SK-N-SH (cell line): Measurements from ENCODE around the gene DDRGK1. TPM values are rescaled to one million over a fixed set of nuclear protein-coding genes. Genes with fewer than 3 reads are reported as not detected.

ENCODE experiments used
- CTCF ChIA-PET: fragments of 300-600, 350-600 bp; formaldehyde crosslinking; extraction: SDS; loops from one replicate; lab custom pipeline; 2021; lab: Yijun Ruan, JAX
- POLR2A ChIA-PET: fragments of 350-600 bp; sonication (Branson Sonifier 250); formaldehyde crosslinking; extraction: SDS; loops from one replicate; lab custom pipeline; 2020; ENCODE audit warnings: antibody characterized with exemption, inconsistent platforms; lab: Yijun Ruan, JAX
- DNase-seq: peaks from one replicate; pipeline ENCODE4 v3.0.0; 2012
- H2AFZ ChIP-seq: fragments of 200-600 bp; sonication (generic); 2 replicates; pipeline ENCODE4 v1.8.1; 2016; ENCODE audit warnings: antibody characterized with exemption, mild to moderate bottlenecking, low read depth
- H3F3A ChIP-seq: fragments of 200-600 bp; sonication (generic); replicated peaks from 2 replicates; pipeline ENCODE3; 2016; ENCODE audit warnings: antibody characterized with exemption, mild to moderate bottlenecking; ENCODE audit not compliant: insufficient read depth
- H3K27ac ChIP-seq, 2 experiments: fragments of 200-500 bp in 1 of 2; fragments of 200-600 bp in 1 of 2; sonication (Bioruptor generic) in 1 of 2; sonication (generic), shearing (Covaris generic) in 1 of 2; 2 replicates each; pipeline versions ENCODE4 v1.5.1 to v1.6.1; 2014 to 2016; ENCODE audit warnings: low read depth in 2 of 2, inconsistent platforms in 1 of 2, low read length in 1 of 2, mild to moderate bottlenecking in 1 of 2, mixed read lengths in 1 of 2
- H3K27me3 ChIP-seq: fragments of 200-600 bp; sonication (generic), shearing (Covaris generic); 2 replicates; pipeline ENCODE4 v1.6.1; 2016; ENCODE audit warnings: mixed run types; ENCODE audit not compliant: insufficient read depth
- H3K36me3 ChIP-seq, 2 experiments: fragments of 200-500 bp in 1 of 2; fragments of 200-600 bp in 1 of 2; sonication (Bioruptor generic) in 1 of 2; sonication (generic) in 1 of 2; replicated peaks in 1 of 2; 2 replicates each; pipeline versions ENCODE3 to v1.5.1; 2014 to 2016; ENCODE audit warnings: low read length in 1 of 2, mild to moderate bottlenecking in 1 of 2; ENCODE audit not compliant: insufficient read depth in 2 of 2, control insufficient read depth in 1 of 2
- H3K4me1 ChIP-seq, 2 experiments: fragments of 200-500 bp in 1 of 2; fragments of 200-600 bp in 1 of 2; sonication (Bioruptor generic) in 1 of 2; sonication (generic), shearing (Covaris generic) in 1 of 2; 2 replicates each; pipeline versions ENCODE4 v1.5.1 to v1.6.1; 2014 to 2016; ENCODE audit warnings: low read depth in 1 of 2, low read length in 1 of 2, mixed run types in 1 of 2; ENCODE audit not compliant: insufficient read depth in 2 of 2, control insufficient read depth in 1 of 2
- H3K4me2 ChIP-seq: fragments of 200-600 bp; sonication (generic), shearing (Covaris generic); 2 replicates; pipeline ENCODE4 v1.6.1; 2017; ENCODE audit warnings: mixed run types
- H3K4me3 ChIP-seq, 2 experiments: fragments of 200-500 bp in 1 of 2; fragments of 200-600 bp in 1 of 2; sonication (Bioruptor generic) in 1 of 2; sonication (generic), shearing (Covaris generic) in 1 of 2; 2 replicates each; pipeline versions ENCODE4 v1.5.1 to v1.8.1; 2014 to 2016; ENCODE audit warnings: low read depth in 2 of 2, inconsistent platforms in 1 of 2, low read length in 1 of 2, mild to moderate bottlenecking in 1 of 2, mixed read lengths in 1 of 2, moderate library complexity in 1 of 2
- H3K79me2 ChIP-seq: fragments of 200-600 bp; sonication (generic); 2 replicates; pipeline ENCODE4 v1.8.1; 2017; ENCODE audit warnings: mild to moderate bottlenecking; ENCODE audit not compliant: insufficient read depth
- H3K9ac ChIP-seq: fragments of 200-600 bp; sonication (generic); 2 replicates; pipeline ENCODE4 v1.6.1; 2017; ENCODE audit warnings: mixed run types
- H3K9me2 ChIP-seq: fragments of 200-600 bp; sonication (generic); 2 replicates; pipeline ENCODE4 v1.6.1; 2017; ENCODE audit warnings: mixed run types
- H3K9me3 ChIP-seq: fragments of 200-600 bp; sonication (generic); 2 replicates; pipeline ENCODE4 v1.6.1; 2017; ENCODE audit warnings: mixed run types, mild to moderate bottlenecking, moderate library complexity
- H4K20me1 ChIP-seq: fragments of 200-600 bp; sonication (generic); 2 replicates; pipeline ENCODE4 v1.6.1; 2017; ENCODE audit warnings: mild to moderate bottlenecking, mixed run types; ENCODE audit not compliant: insufficient read depth
- ELF1 ChIP-seq: IDR thresholded peaks from 2 replicates; pipeline ENCODE4 v1.4.0; 2012
- EP300 ChIP-seq, 2 experiments: IDR thresholded peaks; 2 replicates each; pipeline versions ENCODE4 v1.4.0 to v1.6.1; 2012; ENCODE audit warnings: borderline replicate concordance in 1 of 2, low read depth in 1 of 2, low read length in 1 of 2
- EZH2phosphoT487 ChIP-seq: fragments of 200-600 bp; sonication (generic); IDR thresholded peaks from 2 replicates; pipeline ENCODE4 v1.6.1; 2017; ENCODE audit warnings: low read depth, mixed run types, mild to moderate bottlenecking, antibody characterized with exemption, moderate library complexity, borderline replicate concordance
- FOSL2 ChIP-seq: IDR thresholded peaks from 2 replicates; pipeline ENCODE4 v1.4.0; 2012; ENCODE audit warnings: low read depth, mild to moderate bottlenecking, moderate library complexity, borderline replicate concordance
- FOXJ3 ChIP-seq: sonication (generic); formaldehyde crosslinking; IDR thresholded peaks from 2 replicates; pipeline ENCODE4 v1.5.1; 2020; ENCODE audit warnings: mild to moderate bottlenecking, missing genetic modification reagents
- MEF2A ChIP-seq: IDR thresholded peaks from 2 replicates; pipeline ENCODE4 v1.4.0; 2012; ENCODE audit warnings: low read depth, borderline replicate concordance
- MXI1 ChIP-seq: IDR thresholded peaks from 2 replicates; pipeline ENCODE4 v1.6.1; 2012; ENCODE audit warnings: mild to moderate bottlenecking, low read depth, low read length, improper control_type of control experiment
- POLR2AphosphoS5 ChIP-seq: IDR thresholded peaks from 2 replicates; pipeline ENCODE4 v1.6.1; 2012; ENCODE audit warnings: low read depth, low read length
- RCOR1 ChIP-seq: fragments of 150-350 bp; IDR thresholded peaks from 2 replicates; pipeline ENCODE4 v1.6.1; 2017; ENCODE audit warnings: antibody characterized with exemption, low read length
- RXRA ChIP-seq: IDR thresholded peaks from 2 replicates; pipeline ENCODE4 v1.4.0; 2012; ENCODE audit warnings: low read depth, mild to moderate bottlenecking, borderline replicate concordance
- SMC3 ChIP-seq: IDR thresholded peaks from 2 replicates; pipeline ENCODE4 v1.6.1; 2012; ENCODE audit warnings: low read depth, low read length, improper control_type of control experiment
- TCF12 ChIP-seq: IDR thresholded peaks from 2 replicates; pipeline ENCODE4 v1.4.0; 2012
- TEAD4 ChIP-seq: IDR thresholded peaks from 2 replicates; pipeline ENCODE4 v1.4.0; 2012; ENCODE audit warnings: mild to moderate bottlenecking, borderline replicate concordance; ENCODE audit not compliant: insufficient read depth
- WGBS: methylation state at CpG from one replicate; pipeline ENCODE4 v1.1.6; 2017; ENCODE audit warnings: low lambda C conversion rate; 5-methylcytosine and 5-hydroxymethylcytosine counted together
- polyA plus RNA-seq, 3 experiments: library from polyadenylated mRNA; depleted of rRNA; stranded (reverse); fragments of >200 nt; gene quantifications; 2 replicates each; pipeline ENCODE4 v1.2.3, GENCODE V29; 2012
- TF ChIP-seq, protein P1 (sequence below): IDR thresholded peaks from 2 replicates; pipeline ENCODE4 v1.4.0; 2012; ENCODE audit warnings: low read depth
- TF ChIP-seq, protein P2 (sequence below): IDR thresholded peaks from 2 replicates; pipeline ENCODE4 v1.4.0; 2012; ENCODE audit warnings: low read depth, borderline replicate concordance
- TF ChIP-seq, protein P3 (sequence below): IDR thresholded peaks from 2 replicates; pipeline ENCODE4; 2012

DDRGK1 gene
- polyA plus RNA-seq, 1 of the 3 experiments (the other 2 are of a cell fraction) = 70.6 TPM

DNA sequence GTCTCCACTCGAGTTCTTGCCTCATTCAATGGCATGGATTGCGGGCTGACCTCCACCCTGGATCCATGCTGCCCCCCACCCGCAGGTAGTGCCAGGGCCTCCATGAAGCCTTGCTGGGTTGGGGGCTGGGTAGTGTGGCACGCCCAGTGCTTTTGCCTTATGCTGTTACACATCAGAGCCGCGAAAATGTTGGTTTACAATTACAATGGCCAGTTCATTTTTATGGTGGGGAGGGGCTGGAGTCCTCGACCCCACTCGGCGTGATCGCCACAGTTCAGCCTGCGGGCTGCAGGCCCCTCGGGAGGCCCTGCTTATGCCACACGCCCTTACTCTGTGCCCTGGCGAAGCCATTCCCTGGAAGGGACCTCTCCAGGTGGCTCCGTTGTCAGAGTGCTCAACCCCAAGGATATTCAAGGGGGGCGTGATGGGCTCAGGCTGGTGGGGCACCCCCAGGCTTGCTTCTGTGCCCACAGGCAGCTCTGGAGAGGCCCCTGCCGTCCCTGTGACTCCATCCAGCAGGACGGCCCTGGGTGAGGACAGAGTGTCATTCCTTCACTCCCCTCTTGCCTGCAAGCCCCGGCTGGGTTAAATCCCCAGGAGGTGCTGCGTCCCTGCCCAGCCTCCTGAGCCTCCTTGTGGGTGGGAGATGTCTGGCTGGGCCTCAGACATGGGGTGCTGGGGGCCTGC, 19.7 kb upstream of the DDRGK1 start:
- DNase-seq = no peak
- no peaks in the 10 kb centered on the region for H3K27me3 ChIP-seq
- no peaks in the 10 kb centered on the region for H3F3A ChIP-seq
- no peak overlapping the region for H3K4me2 ChIP-seq
- H3K79me2 ChIP-seq = no peaks in the 10 kb centered on the region
- peaks cover 12 to 19% of the 10 kb centered on the region in 2 experiments for H3K36me3 ChIP-seq
- no peak overlapping the region for H3K9ac ChIP-seq
- POLR2A ChIA-PET = interaction anchor here (0.7 kb wide), 1 partner anchor 13 kb away, joined by 3 read pairs; no protein-coding TSS in a partner anchor
- H4K20me1 ChIP-seq = no peaks in the 10 kb centered on the region
- CTCF ChIA-PET = interaction anchor here (1.8 kb wide), 2 partner anchors 92 kb away, joined by 7 to 9 read pairs; no protein-coding TSS in a partner anchor
- H2AFZ ChIP-seq = no peak overlapping the region
- TF ChIP-seq MEF2A (no peak), ELF1 (no peak), FOXJ3 (CRISPR knock-in tag) (no peak), RXRA (no peak), TCF12 (no peak), EZH2phosphoT487 (no peak), FOSL2 (no peak), POLR2AphosphoS5 (no peak), TEAD4 (no peak), SMC3 (no peak), RCOR1 (no peak), EP300 (IDR thresholded peaks at IDR 0.05; ENCODE audit: borderline replicate concordance in 1 of 2, low read depth in 1 of 2, low read length in 1 of 2) (no peak), MXI1 (no peak)
- TF ChIP-seq, protein P1, sequence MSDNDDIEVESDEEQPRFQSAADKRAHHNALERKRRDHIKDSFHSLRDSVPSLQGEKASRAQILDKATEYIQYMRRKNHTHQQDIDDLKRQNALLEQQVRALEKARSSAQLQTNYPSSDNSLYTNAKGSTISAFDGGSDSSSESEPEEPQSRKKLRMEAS = no peak
- TF ChIP-seq, protein P2, sequence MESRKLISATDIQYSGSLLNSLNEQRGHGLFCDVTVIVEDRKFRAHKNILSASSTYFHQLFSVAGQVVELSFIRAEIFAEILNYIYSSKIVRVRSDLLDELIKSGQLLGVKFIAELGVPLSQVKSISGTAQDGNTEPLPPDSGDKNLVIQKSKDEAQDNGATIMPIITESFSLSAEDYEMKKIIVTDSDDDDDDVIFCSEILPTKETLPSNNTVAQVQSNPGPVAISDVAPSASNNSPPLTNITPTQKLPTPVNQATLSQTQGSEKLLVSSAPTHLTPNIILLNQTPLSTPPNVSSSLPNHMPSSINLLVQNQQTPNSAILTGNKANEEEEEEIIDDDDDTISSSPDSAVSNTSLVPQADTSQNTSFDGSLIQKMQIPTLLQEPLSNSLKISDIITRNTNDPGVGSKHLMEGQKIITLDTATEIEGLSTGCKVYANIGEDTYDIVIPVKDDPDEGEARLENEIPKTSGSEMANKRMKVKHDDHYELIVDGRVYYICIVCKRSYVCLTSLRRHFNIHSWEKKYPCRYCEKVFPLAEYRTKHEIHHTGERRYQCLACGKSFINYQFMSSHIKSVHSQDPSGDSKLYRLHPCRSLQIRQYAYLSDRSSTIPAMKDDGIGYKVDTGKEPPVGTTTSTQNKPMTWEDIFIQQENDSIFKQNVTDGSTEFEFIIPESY = no peak
- TF ChIP-seq, protein P3, sequence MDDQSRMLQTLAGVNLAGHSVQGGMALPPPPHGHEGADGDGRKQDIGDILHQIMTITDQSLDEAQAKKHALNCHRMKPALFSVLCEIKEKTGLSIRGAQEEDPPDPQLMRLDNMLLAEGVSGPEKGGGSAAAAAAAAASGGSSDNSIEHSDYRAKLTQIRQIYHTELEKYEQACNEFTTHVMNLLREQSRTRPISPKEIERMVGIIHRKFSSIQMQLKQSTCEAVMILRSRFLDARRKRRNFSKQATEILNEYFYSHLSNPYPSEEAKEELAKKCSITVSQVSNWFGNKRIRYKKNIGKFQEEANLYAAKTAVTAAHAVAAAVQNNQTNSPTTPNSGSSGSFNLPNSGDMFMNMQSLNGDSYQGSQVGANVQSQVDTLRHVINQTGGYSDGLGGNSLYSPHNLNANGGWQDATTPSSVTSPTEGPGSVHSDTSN = no peak
- WGBS = 84% methylated on average over 15 of the region's 20 CpGs
- no peaks in the 10 kb centered on the region for H3K9me2 ChIP-seq
- H3K4me1 ChIP-seq = no peaks in the 10 kb centered on the region
- no peak overlapping the region for H3K27ac ChIP-seq
- H3K4me3 ChIP-seq = no peak overlapping the region
- no peaks in the 10 kb centered on the region for H3K9me3 ChIP-seq
